DND-41 (cell line): ENCODE results near the gene TMPRSS4.

Source experiments
- ATAC-seq: fragments of 200-7000 bp; cut with Tn5 transposase; 3 replicates; pipeline ENCODE4 v1.9.1; 2021; ENCODE audit warnings: low read depth; ENCODE audit not compliant: insufficient read depth
- DNase-seq: peaks from one replicate; pipeline ENCODE4 v3.0.0-alpha.2; 2020
- H2AFZ ChIP-seq: 2 replicates; pipeline ENCODE4 v1.6.0; 2012; ENCODE audit warnings: low read depth, low read length
- H3K27ac ChIP-seq: 2 replicates; pipeline ENCODE4 v1.5.1; 2012; ENCODE audit warnings: low read length, inconsistent platforms
- H3K27me3 ChIP-seq: fragments of 200-600 bp; sonication (generic); 2 replicates; pipeline ENCODE4 v1.6.0; 2012; ENCODE audit warnings: low read length, mild to moderate bottlenecking, inconsistent platforms; ENCODE audit not compliant: insufficient read depth, poor library complexity
- H3K36me3 ChIP-seq: 2 replicates; pipeline ENCODE4 v1.5.1; 2012; ENCODE audit warnings: low read length, inconsistent platforms; ENCODE audit not compliant: insufficient read depth
- H3K4me1 ChIP-seq: 2 replicates; pipeline ENCODE4 v1.5.1; 2012; ENCODE audit warnings: mild to moderate bottlenecking, low read length; ENCODE audit not compliant: insufficient read depth
- H3K4me2 ChIP-seq: 2 replicates; pipeline ENCODE4 v1.6.0; 2012; ENCODE audit warnings: mild to moderate bottlenecking, moderate library complexity, low read length, inconsistent platforms; ENCODE audit not compliant: insufficient read depth
- H3K4me3 ChIP-seq, 2 experiments: fragments of 200-600 bp in 1 of 2; shearing (Covaris generic) in 1 of 2; 2 replicates each; pipeline ENCODE4 v1.5.1; 2012 to 2016; ENCODE audit warnings: inconsistent platforms in 2 of 2, low read length in 2 of 2, mild to moderate bottlenecking in 2 of 2, low read depth in 1 of 2, moderate library complexity in 1 of 2
- H3K79me2 ChIP-seq: 2 replicates; pipeline ENCODE4 v1.6.0; 2012; ENCODE audit warnings: low read length, inconsistent platforms; ENCODE audit not compliant: insufficient read depth
- H3K9ac ChIP-seq: 2 replicates; pipeline ENCODE4 v1.6.0; 2012; ENCODE audit warnings: low read depth, mild to moderate bottlenecking, inconsistent platforms, low read length, moderate library complexity
- H3K9me3 ChIP-seq: 2 replicates; pipeline ENCODE4 v1.5.1; 2012; ENCODE audit warnings: low read length, moderate library complexity, mild to moderate bottlenecking, inconsistent platforms; ENCODE audit not compliant: insufficient read depth, severe bottlenecking
- H4K20me1 ChIP-seq: 2 replicates; pipeline ENCODE4 v1.6.0; 2012; ENCODE audit warnings: low read length; ENCODE audit not compliant: insufficient read depth
- CTCF ChIP-seq: IDR thresholded peaks from 2 replicates; pipeline ENCODE4 v1.5.1; 2012; ENCODE audit warnings: borderline replicate concordance, low read length, moderate library complexity, mild to moderate bottlenecking; ENCODE audit not compliant: poor library complexity, severe bottlenecking; ENCODE audit errors: extremely low read depth
- EZH2 ChIP-seq: IDR thresholded peaks from 3 replicates; pipeline ENCODE4 v1.6.1; 2012; ENCODE audit warnings: borderline replicate concordance, low read depth, mild to moderate bottlenecking, moderate library complexity, low read length, inconsistent platforms; ENCODE audit not compliant: severe bottlenecking

TMPRSS4 gene

GRCh38 chr11:118129471-118130172 lies 52.7 kb downstream of the TMPRSS4 start:
- Histone ChIP-seq H3K79me2 (no peaks in the 10 kb centered on the region), H3K4me1 (no peaks in the 10 kb centered on the region), H3K4me2 (no peak overlapping the region), H3K27ac (no peak overlapping the region), H2AFZ (no peak overlapping the region), H3K36me3 (no peaks in the 10 kb centered on the region), H3K9me3 (no peaks in the 10 kb centered on the region), H3K4me3 (no peak overlapping the region), H3K27me3 (peaks cover 28% of the 10 kb centered on the region), H4K20me1 (no peaks in the 10 kb centered on the region), H3K9ac (no peak overlapping the region)
- no peak for TF ChIP-seq EZH2
- ATAC-seq (no peak), DNase-seq (no peak)

- Histone ChIP-seq H3K4me2 (no peak overlapping the region), H3K4me3 (no peak overlapping the region), H3K9ac (no peak overlapping the region), H3K79me2 (no peaks in the 10 kb centered on the region), H4K20me1 (no peaks in the 10 kb centered on the region), H3K36me3 (no peaks in the 10 kb centered on the region), H3K27me3 (peaks cover 28% of the 10 kb centered on the region), H3K27ac (no peak overlapping the region), H3K4me1 (no peaks in the 10 kb centered on the region), H2AFZ (no peak overlapping the region), H3K9me3 (no peaks in the 10 kb centered on the region)
- TF ChIP-seq EZH2 (no peak), CTCF (no peak)
- no peak for DNase-seq
- ATAC-seq = no peak
Measured at GRCh38 chr11:118132385-118133151, 55.7 kb downstream of the TMPRSS4 start.

GRCh38 chr11:118133816-118134215 lies 56.9 kb downstream of the TMPRSS4 start:
- Histone ChIP-seq H3K4me1 (no peaks in the 10 kb centered on the region), H2AFZ (no peak overlapping the region), H3K27me3 (peaks cover 34% of the 10 kb centered on the region), H3K36me3 (no peaks in the 10 kb centered on the region), H3K9ac (no peak overlapping the region), H3K27ac (no peak overlapping the region), H4K20me1 (no peaks in the 10 kb centered on the region), H3K9me3 (no peaks in the 10 kb centered on the region), H3K4me2 (no peak overlapping the region), H3K4me3 (no peak overlapping the region), H3K79me2 (no peaks in the 10 kb centered on the region)
- TF ChIP-seq EZH2 (no peak), CTCF (no peak)
- ATAC-seq (no peak), DNase-seq (no peak)
